ENCODE measurements around the gene TBX2. TPM values are rescaled to one million over a fixed set of nuclear protein-coding genes. Genes with fewer than 3 reads are reported as not detected.
"Not testable (repeated sequence)": the region's sequence is repeated elsewhere in the genome, so short reads cannot be mapped to it uniquely, and the experiment has no call there.

TBX2 gene
- total RNA-seq, 1 donor from 2014 or later: not detected

GRCh38 chr17:61426482-61427304, 27.1 kb downstream of the TBX2 start:
- Histone ChIP-seq H3K9me3 (ENCODE audit: low read depth) (no peaks in the 10 kb centered on the region), H2AFZ (replicated peaks) (no peak overlapping the region), H4K20me1 (ENCODE audit: low read depth) (no peaks in the 10 kb centered on the region), H3K4me1 (no peaks in the 10 kb centered on the region), H3F3A (ENCODE audit: low read depth) (no peaks in the 10 kb centered on the region), H3K4me3 (no peak overlapping the region), H3K9ac (no peak overlapping the region), H3K27ac (no peak overlapping the region), H3K79me2 (ENCODE audit: low read depth) (no peaks in the 10 kb centered on the region), H3K27me3 (peaks cover 22% of the 10 kb centered on the region), H3K4me2 (no peak overlapping the region), H3K36me3 (no peaks in the 10 kb centered on the region)
- no peak overlapping the region for H3K4me3 Mint-ChIP-seq
- H3K4me1 Mint-ChIP-seq: no peaks in the 10 kb centered on the region
- no peak overlapping the region for H3K27ac Mint-ChIP-seq
- no peaks in the 10 kb centered on the region for H3K9me3 Mint-ChIP-seq
- no peak for DNase-seq (ENCODE audit: low spot score)
- no peaks in the 10 kb centered on the region for H3K36me3 Mint-ChIP-seq
- peaks cover 11% of the 10 kb centered on the region for H3K27me3 Mint-ChIP-seq (ENCODE audit: insufficient read depth, low read depth)
- TF ChIP-seq EZH2 (IDR thresholded peaks at IDR 0.05) (no peak), CTCF (IDR thresholded peaks at IDR 0.05) (no peak), EZH2phosphoT487 (IDR thresholded peaks at IDR 0.05) (no peak)

GRCh38 chr17:61427567-61427966, 27.9 kb downstream of the TBX2 start:
- Mint-ChIP-seq H3K4me1 (no peaks in the 10 kb centered on the region), H3K9me3 (no peaks in the 10 kb centered on the region), H3K36me3 (no peaks in the 10 kb centered on the region), H3K4me3 (no peak overlapping the region), H3K27me3 (ENCODE audit: insufficient read depth, low read depth) (peaks cover 7% of the 10 kb centered on the region), H3K27ac (no peak overlapping the region)
- DNase-seq (ENCODE audit: low spot score): no peak
- Histone ChIP-seq H3K9ac (no peak overlapping the region), H3K9me3 (ENCODE audit: low read depth) (no peaks in the 10 kb centered on the region), H4K20me1 (ENCODE audit: low read depth) (no peaks in the 10 kb centered on the region), H3K4me2 (no peak overlapping the region), H3K79me2 (ENCODE audit: low read depth) (no peaks in the 10 kb centered on the region), H3K36me3 (no peaks in the 10 kb centered on the region), H3K4me3 (no peak overlapping the region), H3K27me3 (peaks cover 13% of the 10 kb centered on the region), H3F3A (ENCODE audit: low read depth) (no peaks in the 10 kb centered on the region), H3K27ac (no peak overlapping the region), H2AFZ (replicated peaks) (no peak overlapping the region), H3K4me1 (no peaks in the 10 kb centered on the region)
- no peak for TF ChIP-seq EZH2 (IDR thresholded peaks at IDR 0.05)
- TF ChIP-seq CTCF (IDR thresholded peaks at IDR 0.05): no peak
- no peak for TF ChIP-seq EZH2phosphoT487 (IDR thresholded peaks at IDR 0.05)

GRCh38 chr17:61429274-61429673, 29.6 kb downstream of the TBX2 start:
- Histone ChIP-seq H3K27me3 (peaks cover 8% of the 10 kb centered on the region), H3F3A (ENCODE audit: low read depth) (no peaks in the 10 kb centered on the region), H3K27ac (no peak overlapping the region), H3K9ac (no peak overlapping the region), H3K4me3 (no peak overlapping the region), H3K79me2 (ENCODE audit: low read depth) (no peaks in the 10 kb centered on the region), H4K20me1 (ENCODE audit: low read depth) (no peaks in the 10 kb centered on the region), H3K9me3 (ENCODE audit: low read depth) (no peaks in the 10 kb centered on the region), H2AFZ (replicated peaks) (no peak overlapping the region), H3K36me3 (no peaks in the 10 kb centered on the region), H3K4me1 (no peaks in the 10 kb centered on the region), H3K4me2 (no peak overlapping the region)
- TF ChIP-seq EZH2phosphoT487 (IDR thresholded peaks at IDR 0.05) (no peak), EZH2 (IDR thresholded peaks at IDR 0.05) (no peak), CTCF (IDR thresholded peaks at IDR 0.05) (no peak)
- DNase-seq (ENCODE audit: low spot score): no peak
- peaks cover 7% of the 10 kb centered on the region for H3K27me3 Mint-ChIP-seq (ENCODE audit: insufficient read depth, low read depth)
- H3K36me3 Mint-ChIP-seq: no peaks in the 10 kb centered on the region
- no peaks in the 10 kb centered on the region for H3K4me1 Mint-ChIP-seq
- H3K27ac Mint-ChIP-seq: no peak overlapping the region
- peaks cover under 1% of the 10 kb centered on the region for H3K9me3 Mint-ChIP-seq
- no peak overlapping the region for H3K4me3 Mint-ChIP-seq

GRCh38 chr17:61429831-61430230, 30.2 kb downstream of the TBX2 start:
- H3K27ac Mint-ChIP-seq, H3K36me3 Mint-ChIP-seq, H3K4me3 ChIP-seq: not testable (repeated sequence)

More at GRCh38 chr17:61429831-61430230, 30.2 kb downstream of the TBX2 start:
- not testable (repeated sequence) for H2AFZ ChIP-seq (replicated peaks); H3K79me2 ChIP-seq (ENCODE audit: low read depth); H4K20me1 ChIP-seq (ENCODE audit: low read depth); H3K27ac ChIP-seq; H3F3A ChIP-seq (ENCODE audit: low read depth); H3K4me1 Mint-ChIP-seq; H3K36me3 ChIP-seq; DNase-seq (ENCODE audit: low spot score); H3K9me3 Mint-ChIP-seq; H3K9ac ChIP-seq; H3K9me3 ChIP-seq (ENCODE audit: low read depth); H3K4me2 ChIP-seq; H3K27me3 Mint-ChIP-seq (ENCODE audit: insufficient read depth, low read depth); H3K4me3 Mint-ChIP-seq; H3K4me1 ChIP-seq
- peaks cover 11% of the 10 kb centered on the region for H3K27me3 ChIP-seq
